Measurements from ENCODE around the gene TNFSF15. TPM values are rescaled to one million over a fixed set of nuclear protein-coding genes. Genes with fewer than 3 reads are reported as not detected.

The TNFSF15 gene
- total RNA-seq, 1 experiment from 2014 or later: 0.55 TPM

- H3F3A ChIP-seq (ENCODE audit: insufficient read depth, low read depth): peaks cover 12% of the 10 kb centered on the region; the same call in 1 of the 2 replicates
- ChIA-PET CTCF (no interaction called here), POLR2A (ENCODE audit: unreplicated experiment) (no interaction called here)
- 0 out of 2 replicates have a peak, but pooled peaks cover 3% of the 10 kb centered on the region for H3K9me3 ChIP-seq (ENCODE audit: insufficient read depth, low read depth)
- H3K4me2 ChIP-seq: peak overlapping the region; percentile 57
- TF ChIP-seq, protein P1, sequence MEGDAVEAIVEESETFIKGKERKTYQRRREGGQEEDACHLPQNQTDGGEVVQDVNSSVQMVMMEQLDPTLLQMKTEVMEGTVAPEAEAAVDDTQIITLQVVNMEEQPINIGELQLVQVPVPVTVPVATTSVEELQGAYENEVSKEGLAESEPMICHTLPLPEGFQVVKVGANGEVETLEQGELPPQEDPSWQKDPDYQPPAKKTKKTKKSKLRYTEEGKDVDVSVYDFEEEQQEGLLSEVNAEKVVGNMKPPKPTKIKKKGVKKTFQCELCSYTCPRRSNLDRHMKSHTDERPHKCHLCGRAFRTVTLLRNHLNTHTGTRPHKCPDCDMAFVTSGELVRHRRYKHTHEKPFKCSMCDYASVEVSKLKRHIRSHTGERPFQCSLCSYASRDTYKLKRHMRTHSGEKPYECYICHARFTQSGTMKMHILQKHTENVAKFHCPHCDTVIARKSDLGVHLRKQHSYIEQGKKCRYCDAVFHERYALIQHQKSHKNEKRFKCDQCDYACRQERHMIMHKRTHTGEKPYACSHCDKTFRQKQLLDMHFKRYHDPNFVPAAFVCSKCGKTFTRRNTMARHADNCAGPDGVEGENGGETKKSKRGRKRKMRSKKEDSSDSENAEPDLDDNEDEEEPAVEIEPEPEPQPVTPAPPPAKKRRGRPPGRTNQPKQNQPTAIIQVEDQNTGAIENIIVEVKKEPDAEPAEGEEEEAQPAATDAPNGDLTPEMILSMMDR (conservative IDR thresholded peaks at IDR 0.05): no peak
- no peak for TF ChIP-seq EZH2 (IDR thresholded peaks at IDR 0.05; ENCODE audit: low read depth)
- intact Hi-C loops (cut with micrococcal nuclease; ENCODE audit: unreplicated experiment): no loop called here
- no peak overlapping the region for H3K4me3 ChIP-seq
- H2AFZ ChIP-seq: no peak overlapping the region
- no peaks in the 10 kb centered on the region for H3K79me2 ChIP-seq (ENCODE audit: low read depth)
- peaks cover 19% of the 10 kb centered on the region for H3K4me1 ChIP-seq (replicated peaks; ENCODE audit: insufficient read depth)
- H3K9me2 ChIP-seq (ENCODE audit: insufficient read depth): no peaks in the 10 kb centered on the region
- BruUV-seq (replicated peaks): no TSS peak
- peak; percentile 85 to 94 for DNase-seq
- 0 out of 2 replicates have a peak, but pooled peaks cover 10% of the 10 kb centered on the region for H3K27me3 ChIP-seq (ENCODE audit: insufficient read depth, low read depth)
- no peaks in the 10 kb centered on the region for H4K20me1 ChIP-seq (ENCODE audit: insufficient read depth)
- no peaks in the 10 kb centered on the region for H3K36me3 ChIP-seq (ENCODE audit: low read depth)
- H3K27ac ChIP-seq: no peak overlapping the region
Observed at GRCh38 chr9:114779352-114779845, 26.4 kb downstream of the TNFSF15 start.

- intact Hi-C loops (cut with micrococcal nuclease; ENCODE audit: unreplicated experiment): no loop called here
- CTCF ChIA-PET: no interaction called here
- no peak for DNase-seq
- H3K4me1 ChIP-seq (replicated peaks; ENCODE audit: insufficient read depth): peaks cover 19% of the 10 kb centered on the region
- H4K20me1 ChIP-seq (ENCODE audit: insufficient read depth): no peaks in the 10 kb centered on the region
- 0 out of 2 replicates have a peak, but pooled peaks cover 10% of the 10 kb centered on the region for H3K27me3 ChIP-seq (ENCODE audit: insufficient read depth, low read depth)
- H3F3A ChIP-seq (ENCODE audit: insufficient read depth, low read depth): peaks cover 12% of the 10 kb centered on the region; the same call in 1 of the 2 replicates
- TF ChIP-seq, protein P1 (conservative IDR thresholded peaks at IDR 0.05): no peak
- TF ChIP-seq EZH2 (IDR thresholded peaks at IDR 0.05; ENCODE audit: low read depth): no peak
- no peak overlapping the region for H3K4me2 ChIP-seq
- no peaks in the 10 kb centered on the region for H3K9me2 ChIP-seq (ENCODE audit: insufficient read depth)
- 0 out of 2 replicates have a peak, but pooled peaks cover 3% of the 10 kb centered on the region for H3K9me3 ChIP-seq (ENCODE audit: insufficient read depth, low read depth)
- POLR2A ChIA-PET (ENCODE audit: unreplicated experiment): no interaction called here
- BruUV-seq (replicated peaks): no TSS peak
- H3K36me3 ChIP-seq (ENCODE audit: low read depth): no peaks in the 10 kb centered on the region
- H2AFZ ChIP-seq: no peak overlapping the region
- H3K27ac ChIP-seq: no peak overlapping the region
- H3K4me3 ChIP-seq: no peak overlapping the region
- H3K79me2 ChIP-seq (ENCODE audit: low read depth): no peaks in the 10 kb centered on the region
Observed at GRCh38 chr9:114777821-114778609, 27.8 kb downstream of the TNFSF15 start.

DNA sequence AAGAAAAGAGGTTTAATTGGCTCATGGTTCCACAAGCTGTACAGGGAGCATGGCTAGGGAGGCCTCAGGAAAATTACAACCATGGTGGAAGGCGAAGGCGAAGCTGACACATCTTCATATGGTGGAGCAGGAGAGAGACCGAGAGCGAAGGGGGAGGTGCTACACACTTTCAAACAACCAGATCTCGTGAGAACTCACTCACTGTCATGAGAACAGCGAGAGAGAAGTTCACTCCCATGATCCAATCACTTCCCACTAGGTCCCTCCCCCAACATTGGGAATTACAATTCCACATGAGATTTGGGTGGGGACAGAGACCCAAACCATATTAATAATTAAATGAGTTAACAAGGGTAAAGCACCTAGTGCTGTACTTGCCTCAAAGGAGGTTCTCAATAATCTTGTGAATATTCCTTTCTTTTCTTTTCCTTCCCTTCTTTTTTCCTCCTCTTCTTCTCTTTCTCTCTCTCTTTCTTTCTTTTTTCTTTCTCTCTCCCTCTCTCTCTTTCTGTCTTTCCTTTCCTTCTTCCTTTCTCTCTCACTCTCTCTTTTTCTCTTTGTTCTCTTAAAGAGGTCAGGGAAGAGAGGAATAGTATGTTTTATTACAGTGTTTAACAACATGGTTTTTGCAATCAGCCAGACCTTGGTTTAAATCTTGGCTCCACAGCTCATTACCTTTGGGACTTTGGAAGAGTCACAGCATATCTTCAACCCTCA, 29.0 kb downstream of the TNFSF15 start:
- BruUV-seq (replicated peaks): no TSS peak
- Histone ChIP-seq H3F3A (ENCODE audit: insufficient read depth, low read depth) (peaks cover 12% of the 10 kb centered on the region; the same call in 1 of the 2 replicates), H2AFZ (no peak overlapping the region), H3K4me3 (no peak overlapping the region), H3K9me3 (ENCODE audit: insufficient read depth, low read depth) (no peaks in the 10 kb centered on the region), H3K9me2 (ENCODE audit: insufficient read depth) (no peaks in the 10 kb centered on the region), H3K36me3 (ENCODE audit: low read depth) (no peaks in the 10 kb centered on the region), H3K27ac (no peak overlapping the region), H3K4me2 (no peak overlapping the region), H4K20me1 (ENCODE audit: insufficient read depth) (no peaks in the 10 kb centered on the region), H3K4me1 (replicated peaks; ENCODE audit: insufficient read depth) (peaks cover 19% of the 10 kb centered on the region), H3K79me2 (ENCODE audit: low read depth) (no peaks in the 10 kb centered on the region), H3K27me3 (ENCODE audit: insufficient read depth, low read depth) (0 out of 2 replicates have a peak, but pooled peaks cover 10% of the 10 kb centered on the region)
- ChIA-PET CTCF (no interaction called here), POLR2A (ENCODE audit: unreplicated experiment) (no interaction called here)
- DNase-seq: no peak
- intact Hi-C loops (cut with micrococcal nuclease; ENCODE audit: unreplicated experiment): no loop called here
- TF ChIP-seq EZH2 (IDR thresholded peaks at IDR 0.05; ENCODE audit: low read depth): no peak
- TF ChIP-seq, protein P1 (conservative IDR thresholded peaks at IDR 0.05): no peak

Data from PC-9 (cell line).